Measurements from ENCODE around the gene ERVW-1.

Gene ERVW-1

DNA sequence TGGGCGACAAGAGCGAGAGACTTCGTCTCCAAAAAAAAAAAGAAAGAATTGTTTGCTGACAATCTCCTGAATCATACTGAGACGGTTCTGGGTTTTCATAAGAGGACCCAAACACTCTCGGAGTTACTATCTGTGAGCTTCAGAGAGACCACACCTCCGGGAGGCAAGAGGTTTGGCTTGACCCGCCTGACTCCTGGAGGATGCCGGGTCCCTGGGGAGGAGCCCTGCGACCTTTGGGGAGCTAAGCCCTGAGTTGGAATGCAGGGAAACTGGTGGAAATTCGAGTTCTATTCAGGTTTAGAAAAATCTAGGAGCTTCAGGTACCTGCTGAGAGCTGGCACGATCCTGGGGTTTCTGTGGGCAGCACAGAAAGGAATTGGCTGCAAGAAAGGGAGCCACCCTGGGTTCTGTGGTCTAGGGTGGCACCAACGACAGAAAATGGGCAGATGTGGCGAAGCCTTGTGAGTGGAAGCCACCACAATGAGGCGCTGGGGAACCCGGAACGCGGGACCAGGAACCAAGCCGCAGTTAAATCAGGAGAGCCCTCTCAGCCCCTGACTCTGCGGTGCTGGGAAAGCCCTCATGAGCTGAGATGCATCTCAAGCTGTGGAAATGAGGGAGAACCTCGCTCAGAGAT is 52.3 kb downstream of the ERVW-1 start:
- DNase-seq (ENCODE audit: low read depth, low spot score): peak; percentile 44

DNA sequence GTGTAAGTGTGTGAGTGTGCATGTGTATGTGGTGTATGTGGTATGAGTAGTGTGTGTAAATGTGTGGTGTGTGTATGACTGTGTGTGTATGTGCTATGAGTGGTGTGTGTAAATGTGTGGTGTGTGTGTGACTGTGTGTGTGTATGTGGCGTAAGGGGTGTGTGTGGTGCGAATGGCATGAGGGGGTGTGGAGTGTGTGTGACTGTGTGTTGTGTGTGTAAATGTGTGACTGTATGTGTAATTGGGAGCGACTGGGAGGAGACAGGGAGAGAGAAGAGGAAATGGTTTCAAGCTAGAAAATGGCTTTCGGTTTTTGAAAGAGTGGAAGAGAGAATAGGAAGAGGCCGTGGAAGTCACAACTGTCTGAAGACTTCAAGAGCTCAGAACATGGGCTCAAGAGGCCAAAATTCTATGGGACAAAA is 54.0 kb downstream of the ERVW-1 start:
- DNase-seq (ENCODE audit: low read depth, low spot score): no peak

DNA sequence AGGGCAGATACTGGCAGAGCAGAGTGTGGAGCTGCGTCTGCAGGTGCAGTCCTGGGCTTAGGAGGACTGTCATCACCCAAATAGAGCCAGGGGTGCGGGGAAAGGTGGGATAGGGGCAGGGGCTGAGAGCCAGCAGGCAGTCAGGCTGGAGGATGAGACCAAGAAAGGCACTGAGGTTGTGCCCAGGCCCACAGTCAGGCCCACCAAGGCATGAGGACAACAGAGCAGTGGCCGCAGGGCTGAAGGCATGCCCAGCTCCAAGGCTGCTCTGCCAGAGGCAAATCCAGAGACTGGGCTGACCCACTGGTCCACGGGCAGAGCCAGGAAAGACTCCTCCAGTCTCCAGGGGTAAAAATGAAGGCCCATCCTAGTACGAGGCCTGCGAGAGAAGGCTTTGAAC is 54.8 kb downstream of the ERVW-1 start:
- DNase-seq (ENCODE audit: low read depth, low spot score): no peak

DNA sequence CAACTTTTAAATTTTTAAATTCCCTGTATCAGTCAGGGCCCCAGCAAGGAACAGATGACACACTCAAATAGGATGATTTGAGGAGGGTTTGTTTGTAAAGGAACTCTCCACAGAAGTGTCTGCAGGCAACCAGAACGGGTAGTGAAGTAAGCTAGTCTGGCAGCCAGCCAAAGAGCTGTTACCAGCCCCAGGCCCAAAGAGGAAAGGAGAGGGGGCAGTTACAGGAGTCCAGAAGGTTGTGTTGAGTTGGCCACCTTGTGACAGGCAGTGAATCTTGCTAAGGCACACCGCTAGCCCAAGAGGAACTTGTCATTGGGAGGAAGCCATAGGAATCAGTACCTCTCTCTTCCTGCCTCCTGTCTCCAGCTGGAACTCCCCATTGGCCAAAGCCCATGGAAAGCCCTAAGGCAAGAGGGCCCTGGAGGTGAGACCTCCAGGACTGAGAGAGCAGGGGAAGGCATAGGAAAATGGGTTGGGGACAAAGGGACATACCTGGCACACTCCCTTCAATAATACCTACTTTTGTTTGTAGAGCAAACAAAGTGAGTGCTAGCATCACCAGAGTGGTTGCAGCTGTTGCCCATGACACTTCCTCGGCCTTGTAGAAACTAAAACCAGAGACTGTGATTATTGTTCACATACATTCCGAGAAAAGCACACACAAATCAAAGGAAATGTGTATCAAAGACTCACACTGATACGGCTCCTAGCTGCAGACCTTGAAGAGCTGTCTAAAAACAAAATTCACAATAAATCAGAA is 55.9 kb downstream of the ERVW-1 start:
- no peak for DNase-seq (ENCODE audit: low read depth, low spot score)
